A549 (cell line): ENCODE results near the gene MACROD1. TPM values are rescaled to one million over a fixed set of nuclear protein-coding genes. Genes with fewer than 3 reads are reported as not detected.
A peak's percentile ranks its signal among the peaks of the same experiment; 100 is the strongest.

Source experiments
- ATAC-seq, 2 experiments: fragments of 200-7000 bp in 1 of 2; fragments of >200 bp in 1 of 2; cut with Nextera tagmentation in 1 of 2; cut with Tn5 transposase in 1 of 2; 3 replicates each; pipeline versions ENCODE4 v1.8.0 to v1.9.1; 2018 to 2020; ENCODE audit warnings: mild to moderate bottlenecking in 1 of 2, moderate library complexity in 1 of 2
- CTCF ChIA-PET: fragments of 300-600 bp; sonication (Branson Sonifier 250); formaldehyde crosslinking; extraction: SDS; loops from one replicate; lab custom pipeline; 2021; ENCODE audit warnings: antibody characterized with exemption, inconsistent platforms; lab: Yijun Ruan, JAX
- POLR2A ChIA-PET: fragments of 350-600 bp; formaldehyde crosslinking; extraction: SDS; loops from one replicate; lab custom pipeline; 2021; ENCODE audit warnings: antibody characterized with exemption, inconsistent platforms; lab: Yijun Ruan, JAX
- DNase-seq, 2 experiments: peaks; one replicate each; pipeline versions ENCODE4 v3.0.0 to v3.0.0-alpha.2; 2011 to 2016; ENCODE audit warnings: low read depth in 1 of 2, low spot score in 1 of 2
- FAIRE-seq: peaks from 2 replicates; lab custom pipeline; 2011; peaks lifted over from hg19 to GRCh38; lab: Jason Lieb, UNC
- H3K27ac ChIP-seq, 2 experiments: fragments of >200 bp; sonication (Bioruptor Twin); formaldehyde crosslinking; 3 replicates each; pipeline ENCODE4 v1.5.1; 2016 to 2017
- H3K4me1 ChIP-seq: fragments of >200 bp; sonication (Bioruptor Twin); formaldehyde crosslinking; 3 replicates; pipeline ENCODE4 v1.6.1; 2016
- H3K4me2 ChIP-seq: fragments of >200 bp; sonication (Bioruptor Twin); formaldehyde crosslinking; 3 replicates; pipeline ENCODE4 v1.6.1; 2016
- H3K4me3 ChIP-seq: fragments of >200 bp; sonication (Bioruptor Twin); formaldehyde crosslinking; 3 replicates; pipeline ENCODE4 v1.5.1; 2016
- H3K9me3 ChIP-seq: fragments of >200 bp; sonication (Bioruptor Twin); formaldehyde crosslinking; 3 replicates; pipeline ENCODE4 v1.6.1; 2016
- CEBPB ChIP-seq, 2 experiments: fragments of >200 bp in 1 of 2; sonication (Bioruptor Twin) in 1 of 2; formaldehyde crosslinking in 1 of 2; IDR thresholded peaks; 2 replicates each; pipeline ENCODE4 v1.6.1; 2012 to 2016
- EP300 ChIP-seq, 2 experiments: fragments of >200 bp; sonication (Bioruptor Twin); formaldehyde crosslinking; IDR thresholded peaks; 2 replicates in 1 of 2; 3 replicates in 1 of 2; pipeline ENCODE4 v1.6.1; 2016 to 2017
- HMGXB4 ChIP-seq: fragments of 250-450 bp; sonication (Bioruptor Pico); IDR thresholded peaks from 2 replicates; pipeline ENCODE4 v1.5.0; 2021; ENCODE audit warnings: mild to moderate bottlenecking, moderate library complexity, borderline replicate concordance
- HOXB13 ChIP-seq: fragments of 250-450 bp; sonication (Bioruptor Pico); IDR thresholded peaks from 2 replicates; pipeline ENCODE4 v1.5.0; 2020; ENCODE audit warnings: low read depth, mild to moderate bottlenecking, moderate library complexity
- MAFK ChIP-seq: fragments of 450-650 bp; IDR thresholded peaks from 2 replicates; pipeline ENCODE4 v1.6.1; 2014; ENCODE audit not compliant: partially characterized antibody
- NPAS2 ChIP-seq: fragments of 250-450 bp; sonication (Bioruptor Pico); IDR thresholded peaks from 2 replicates; pipeline ENCODE4 v1.8.0; 2022; ENCODE audit warnings: mild to moderate bottlenecking, moderate library complexity, borderline replicate concordance
- PBX3 ChIP-seq: IDR thresholded peaks from 2 replicates; pipeline ENCODE4 v1.6.1; 2012
- POLR2AphosphoS2 ChIP-seq: conservative IDR thresholded peaks from 2 replicates; pipeline ENCODE4 v1.6.1; 2012; ENCODE audit warnings: low read length, improper control_type of control experiment, inconsistent platforms
- RAD21 ChIP-seq, 2 experiments: fragments of >200 bp in 1 of 2; sonication (Bioruptor Twin) in 1 of 2; formaldehyde crosslinking in 1 of 2; IDR thresholded peaks in 1 of 2; conservative IDR thresholded peaks in 1 of 2; 2 replicates in 1 of 2; 3 replicates in 1 of 2; pipeline ENCODE4 v1.6.1; 2012 to 2018; ENCODE audit warnings: inconsistent platforms in 1 of 2
- TFCP2L1 ChIP-seq: fragments of 250-450 bp; sonication (Bioruptor Pico); IDR thresholded peaks from 2 replicates; pipeline ENCODE4 v1.5.0; 2021; ENCODE audit warnings: mild to moderate bottlenecking
- ZNF302 ChIP-seq: fragments of 250-450 bp; sonication (Bioruptor Pico); IDR thresholded peaks from 2 replicates; pipeline ENCODE4 v1.9.0; 2021; ENCODE audit warnings: inconsistent platforms, mild to moderate bottlenecking, moderate library complexity
- ZSCAN20 ChIP-seq: fragments of 250-450 bp; sonication (Bioruptor Pico); IDR thresholded peaks from 2 replicates; pipeline ENCODE4 v1.8.0; 2022; ENCODE audit warnings: mild to moderate bottlenecking, moderate library complexity
- WGBS: methylation state at CpG from one replicate; pipeline ENCODE4 v1.1.6; 2017; ENCODE audit errors: missing lambda C conversion rate; 5-methylcytosine and 5-hydroxymethylcytosine counted together
- polyA plus RNA-seq, 4 experiments: library from polyadenylated mRNA; depleted of rRNA in 3 of 4; stranded (reverse); fragments of >200 nt; fragmentation: RNase III in 1 of 4; extraction: RNeasy Plus Mini Kit Qiagen cat#74134 plus additional on column Dnase treatment in 1 of 4; gene quantifications; 2 replicates in 3 of 4; 3 replicates in 1 of 4; pipeline ENCODE4 v1.2.3, GENCODE V29; 2011 to 2017

MACROD1 gene
- polyA plus RNA-seq, 2 of the 4 experiments (the other 2 are of a cell fraction), result 15.1 to 16.6 TPM

GRCh38 chr11:63998558-63999348, 167.2 kb downstream of the MACROD1 start (continued):
- TF ChIP-seq PBX3 (no peak), ZSCAN20 (CRISPR knock-in tag) (no peak)

- TF ChIP-seq ZNF302 (CRISPR knock-in tag), result no peak
- TF ChIP-seq CEBPB (IDR thresholded peaks at IDR 0.05), result no peak
- no peak for TF ChIP-seq EP300 (IDR thresholded peaks at IDR 0.05)
- no peak for TF ChIP-seq TFCP2L1 (CRISPR knock-in tag)
- TF ChIP-seq POLR2AphosphoS2, result 0 out of 2 replicates have a peak, but pooled peaks have one; percentile 13
- no peak for TF ChIP-seq NPAS2 (CRISPR knock-in tag)
- no peak for TF ChIP-seq MAFK
- TF ChIP-seq HMGXB4 (CRISPR knock-in tag), result no peak
- no peak for ATAC-seq
- no peaks in the 10 kb centered on the region for H3K4me1 ChIP-seq
- no peak overlapping the region for H3K4me3 ChIP-seq
- H3K27ac ChIP-seq, result no peak overlapping the region
- FAIRE-seq, result no peak
- CTCF ChIA-PET, result interaction anchor here (0.7 to 1.9 kb wide), 4 partner anchors 9 to 188 kb away, joined by 3 to 19 read pairs (median 4); partner anchors contain the start of gene STIP1
- no peak for DNase-seq
- H3K4me2 ChIP-seq, result no peak overlapping the region
- no peaks in the 10 kb centered on the region for H3K9me3 ChIP-seq
- 83% methylated on average over 5 of the region's 11 CpGs for WGBS
- POLR2A ChIA-PET, result interaction anchor here (1.2 kb wide), 1 partner anchor 10 kb away, joined by 4 read pairs; no protein-coding TSS in a partner anchor
Measured at GRCh38 chr11:63997801-63998337, 168.0 kb downstream of the MACROD1 start.

- TF ChIP-seq RAD21 (conservative IDR thresholded peaks at IDR 0.05 in 1 of 2, IDR thresholded peaks at IDR 0.05 in 1 of 2) (no peak), NPAS2 (CRISPR knock-in tag) (no peak), HMGXB4 (CRISPR knock-in tag) (no peak), HOXB13 (CRISPR knock-in tag) (no peak)
- WGBS, result 95% methylated on average over 27 of the region's 27 CpGs
- H3K4me3 ChIP-seq, result no peak overlapping the region
- FAIRE-seq, result no peak
- no peak overlapping the region for H3K4me2 ChIP-seq
- ChIA-PET POLR2A (interaction anchor here (1.2 kb wide), 1 partner anchor 11 kb away, joined by 4 read pairs; no protein-coding TSS in a partner anchor), CTCF (interaction anchor here (1.3 to 1.9 kb wide), 2 partner anchors 10 to 152 kb away, joined by 4 to 19 read pairs; no protein-coding TSS in a partner anchor)
- ATAC-seq, result no peak
- H3K9me3 ChIP-seq, result no peaks in the 10 kb centered on the region
- H3K27ac ChIP-seq, result no peak overlapping the region
- H3K4me1 ChIP-seq, result no peaks in the 10 kb centered on the region
- no peak for DNase-seq
Measured at GRCh38 chr11:63997104-63997700, 168.7 kb downstream of the MACROD1 start.
